GM21526 (cell line): ENCODE measurements around the gene PCSK6.

Source experiments
- ATAC-seq: cut with Tn5 transposase; IDR thresholded peaks from one replicate; pipeline ENCODE4 v1.9.1; 2021; ENCODE audit warnings: moderate library complexity; ENCODE audit not compliant: unreplicated experiment, low FRiP score

PCSK6 gene

DNA sequence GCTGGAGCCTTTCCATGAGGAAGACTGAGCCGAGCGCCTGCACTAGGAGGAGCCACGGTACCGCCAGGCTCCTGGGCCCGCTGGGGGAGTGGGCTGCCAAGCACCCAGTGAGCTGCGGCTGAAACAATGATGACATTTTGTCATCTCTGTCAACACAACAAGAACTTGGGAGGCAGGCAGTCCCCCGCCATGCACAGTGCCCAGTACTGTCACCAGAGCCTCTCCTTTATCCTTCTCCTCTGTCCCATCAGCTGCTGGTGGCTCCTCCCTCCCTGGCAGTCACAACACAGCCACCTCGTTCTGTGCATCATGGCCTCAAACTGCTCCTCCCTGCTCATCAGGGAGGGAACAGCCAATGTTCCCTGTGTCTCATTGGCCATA is 34.0 kb upstream of the PCSK6 start:
- no peak for ATAC-seq

DNA sequence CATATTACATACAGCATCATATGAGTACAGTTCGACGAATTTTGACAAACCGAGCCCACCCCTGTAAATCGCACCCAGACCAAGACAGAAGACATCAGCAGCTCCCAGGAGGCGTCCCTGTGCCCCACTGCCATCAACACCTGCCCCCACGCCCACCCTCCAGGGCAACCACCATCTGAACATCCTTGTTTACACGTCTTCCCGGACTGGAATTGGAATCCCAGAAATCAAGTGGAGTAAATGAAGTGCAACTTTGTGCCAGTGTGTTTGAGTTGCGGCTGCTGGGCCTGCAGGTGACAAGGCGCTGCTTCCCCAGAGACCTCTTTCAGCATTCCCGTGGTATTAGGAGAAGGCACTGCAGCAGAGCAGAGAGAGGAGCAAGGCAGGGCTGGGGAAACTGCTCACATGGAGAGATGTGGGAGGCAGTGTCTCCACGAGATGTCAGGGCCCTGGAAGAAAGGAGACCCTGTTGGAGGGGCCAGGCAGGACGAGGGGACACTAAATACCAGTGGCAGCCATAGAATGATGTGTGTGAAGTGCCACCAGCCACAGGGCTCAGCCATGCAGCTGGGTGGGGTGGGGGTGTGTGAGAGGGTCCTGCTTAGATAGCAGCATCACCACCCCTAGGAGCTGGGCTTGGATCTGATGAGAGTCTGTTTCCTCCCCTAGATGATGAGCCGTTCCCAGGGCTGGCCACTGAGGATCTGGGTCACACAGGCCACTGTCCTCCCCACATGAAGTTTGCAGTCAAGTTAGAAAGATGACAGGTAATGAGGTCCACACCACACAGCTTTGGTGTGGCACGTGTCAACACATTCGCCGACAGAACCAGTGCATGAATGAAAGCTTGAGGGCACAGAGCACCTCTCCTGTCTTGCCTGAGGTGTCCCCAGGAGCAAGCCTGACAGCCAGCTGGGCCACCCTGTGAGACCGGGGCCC is 33.4 kb upstream of the PCSK6 start:
- no peak for ATAC-seq

DNA sequence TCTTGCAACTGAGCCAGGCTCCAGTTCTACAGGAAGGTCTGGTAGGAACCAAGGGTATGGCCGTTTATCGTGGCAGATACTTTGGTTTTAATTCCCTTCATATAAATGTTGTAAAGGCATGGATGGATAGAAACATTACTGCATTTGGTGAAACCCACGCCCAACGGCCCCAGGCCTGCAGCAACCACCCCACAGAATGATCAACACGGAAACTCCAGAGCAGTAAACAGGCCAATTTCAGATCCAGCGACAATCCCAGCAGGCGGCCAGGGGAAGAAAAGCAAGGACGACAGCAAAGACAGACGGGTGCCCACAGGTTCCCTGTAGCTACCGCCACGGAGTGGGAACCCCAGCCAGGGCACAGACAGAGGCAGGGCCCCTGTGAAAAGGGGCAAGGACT is 32.6 kb upstream of the PCSK6 start:
- no peak for ATAC-seq

- no peak for ATAC-seq
Observed at GRCh38 chr15:101521591-101521990, 32.1 kb upstream of the PCSK6 start.

- no peak for ATAC-seq
Observed at GRCh38 chr15:101521069-101521468, 31.6 kb upstream of the PCSK6 start.

- no peak for ATAC-seq
Observed at GRCh38 chr15:101520395-101520794, 30.9 kb upstream of the PCSK6 start.

GRCh38 chr15:101517504-101517903 is 28.0 kb upstream of the PCSK6 start:
- no peak for ATAC-seq

DNA sequence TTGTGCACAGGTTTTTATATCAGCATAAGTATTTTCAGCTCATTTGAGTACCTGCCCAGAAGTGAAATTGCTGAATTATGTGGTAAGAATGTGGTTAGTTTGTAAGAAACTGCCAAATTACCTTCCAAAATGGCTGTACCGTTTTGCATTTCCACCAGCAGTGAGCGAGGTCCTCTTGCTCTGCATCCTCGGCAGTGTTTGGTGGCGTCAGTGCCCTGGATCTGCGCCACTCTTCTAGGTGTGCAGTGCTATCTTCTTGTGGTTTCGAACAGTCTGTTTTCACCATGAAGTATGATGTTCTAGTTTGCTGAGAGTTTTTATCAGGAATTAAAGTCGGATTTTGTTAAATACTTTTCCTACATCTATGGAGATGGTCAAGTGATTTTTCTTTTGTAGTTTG is 24.8 kb upstream of the PCSK6 start:
- ATAC-seq, result no peak

GRCh38 chr15:101511717-101512116 is 22.2 kb upstream of the PCSK6 start:
- no peak for ATAC-seq

GRCh38 chr15:101510212-101511197 is 21.0 kb upstream of the PCSK6 start:
- no peak for ATAC-seq

- no peak for ATAC-seq
Observed at GRCh38 chr15:101509279-101509678, 19.8 kb upstream of the PCSK6 start.

- no peak for ATAC-seq
Observed at GRCh38 chr15:101506491-101506890, 17.0 kb upstream of the PCSK6 start.

DNA sequence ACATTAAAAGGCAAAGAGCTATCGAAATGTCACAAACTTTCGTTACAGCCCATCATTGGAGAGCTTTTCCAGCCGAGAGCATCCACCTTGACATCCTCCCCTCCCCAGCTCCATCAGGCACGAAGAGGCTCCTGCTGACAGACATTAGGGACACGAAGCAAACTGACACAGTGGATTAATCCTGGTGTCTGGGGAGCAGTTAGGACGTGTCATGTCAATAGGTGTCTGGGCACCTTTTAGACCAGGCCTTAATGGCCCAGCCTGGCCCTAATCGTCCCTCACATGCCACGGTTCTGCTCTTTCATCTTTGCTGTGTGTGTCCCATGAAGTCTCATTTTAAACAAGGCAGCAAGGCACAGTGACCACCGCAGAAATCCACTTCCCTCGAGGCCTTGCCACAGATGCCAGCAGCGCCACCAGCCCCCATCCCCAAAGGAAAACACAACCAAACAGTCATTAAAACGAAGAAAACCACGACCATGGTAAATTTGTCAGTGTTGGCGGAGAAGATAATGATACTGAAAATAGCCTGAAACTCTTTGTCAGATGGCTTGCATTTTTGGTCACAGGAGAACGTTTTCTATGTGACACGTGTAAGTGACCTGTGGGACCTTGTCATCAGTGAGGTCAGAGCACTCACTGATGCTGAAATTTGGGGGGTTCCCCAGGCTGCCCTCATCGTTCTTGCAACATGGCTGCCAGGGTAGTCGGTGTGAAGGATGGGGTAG is 16.3 kb upstream of the PCSK6 start:
- ATAC-seq, result no peak

DNA sequence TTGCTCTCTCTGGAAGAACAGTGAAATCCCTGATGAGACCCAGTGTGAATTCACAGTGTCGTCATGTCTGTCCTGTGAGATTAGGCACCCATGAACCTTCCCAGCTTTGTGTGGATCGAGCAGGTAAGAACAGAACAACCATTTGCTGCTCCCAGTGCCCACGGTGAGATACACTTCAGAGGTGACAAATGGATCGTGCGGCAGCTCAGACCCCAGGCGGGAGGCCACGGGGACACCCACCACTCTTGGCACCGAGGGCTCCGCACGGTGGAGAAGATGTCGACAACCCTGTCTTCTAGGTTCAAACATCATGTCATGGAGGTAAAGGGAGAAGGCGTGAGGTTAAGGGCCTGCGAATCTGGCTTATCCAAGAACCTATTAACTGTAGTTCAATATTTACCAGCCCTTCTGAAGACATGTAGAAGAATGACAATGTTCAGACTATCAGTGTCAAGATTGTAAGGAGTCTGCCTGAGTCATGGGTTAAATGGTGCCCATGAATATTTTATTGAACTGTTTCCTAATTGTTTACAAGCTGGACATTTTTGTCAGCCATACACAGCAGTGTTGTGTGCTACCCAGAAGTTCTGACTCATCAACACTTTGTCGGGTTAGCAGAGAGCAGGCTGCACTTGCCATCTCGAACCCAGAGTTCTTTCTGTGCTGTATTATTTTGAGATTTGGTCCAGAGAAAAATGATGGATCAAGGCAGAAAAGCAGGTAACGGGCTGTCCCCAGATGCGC is 15.5 kb upstream of the PCSK6 start:
- no peak for ATAC-seq

DNA sequence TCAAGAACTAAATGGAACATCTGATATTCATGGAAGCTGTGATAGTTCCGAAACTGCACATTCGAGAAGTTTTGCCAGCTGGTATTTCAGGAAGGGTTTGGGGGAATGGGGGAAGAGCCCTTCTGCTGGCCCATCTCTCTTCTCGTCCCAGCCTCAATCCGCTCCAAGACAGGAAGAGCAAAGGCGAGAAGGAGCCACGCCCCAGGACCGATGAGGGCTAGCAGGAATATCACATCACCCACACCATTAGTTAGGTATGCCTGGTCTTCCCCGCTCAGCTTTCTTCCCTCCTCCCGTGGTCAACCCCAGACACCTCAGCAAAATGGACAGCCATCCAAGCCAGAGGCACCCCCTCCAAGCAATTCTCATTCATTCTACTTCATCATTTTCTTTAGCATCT is 14.9 kb upstream of the PCSK6 start:
- ATAC-seq, result no peak

GRCh38 chr15:101503296-101503599 is 13.7 kb upstream of the PCSK6 start:
- no peak for ATAC-seq

DNA sequence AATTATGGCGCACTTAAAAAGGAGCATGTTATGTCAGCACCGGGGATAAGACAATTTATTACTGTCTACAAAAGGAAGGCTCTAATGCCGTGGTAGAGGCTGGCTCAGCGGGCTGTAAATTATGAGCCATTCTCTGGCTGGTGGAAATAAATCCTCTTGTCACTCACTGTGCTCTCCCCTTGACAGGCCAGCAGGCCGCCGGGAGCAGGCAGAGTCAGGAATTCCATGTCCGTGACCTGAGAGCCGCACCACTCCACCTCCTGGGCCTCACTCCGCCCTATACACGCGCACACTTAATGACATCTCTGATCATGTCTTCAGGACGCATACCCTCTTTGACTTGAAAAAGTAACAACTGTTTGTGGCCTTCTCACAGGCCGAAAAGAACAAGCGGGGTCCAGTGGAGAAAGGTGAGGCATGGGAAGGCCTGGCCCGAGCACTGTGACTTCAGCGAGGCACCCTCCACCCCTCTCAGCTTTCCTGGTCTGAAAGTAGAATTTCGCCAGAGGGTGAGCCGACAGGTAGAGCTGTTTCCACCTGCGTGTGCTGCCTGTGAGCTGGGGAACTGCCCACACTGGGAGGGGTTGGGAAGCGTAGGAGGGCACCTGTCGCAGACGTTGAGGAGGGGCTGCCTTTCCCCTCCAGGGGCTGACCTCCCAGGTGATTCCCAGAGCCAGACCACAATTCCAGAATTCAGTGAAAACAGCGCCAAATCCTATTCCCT is 13.2 kb upstream of the PCSK6 start:
- no peak for ATAC-seq

GRCh38 chr15:101501703-101502373 is 12.3 kb upstream of the PCSK6 start:
- ATAC-seq, result no peak
